ENCODE results near the gene AP1B1. TPM values are rescaled to one million over a fixed set of nuclear protein-coding genes. Genes with fewer than 3 reads are reported as not detected.

Gene AP1B1
- polyA plus RNA-seq, 1 donor from 2014 or later = 43.8 TPM

DNA sequence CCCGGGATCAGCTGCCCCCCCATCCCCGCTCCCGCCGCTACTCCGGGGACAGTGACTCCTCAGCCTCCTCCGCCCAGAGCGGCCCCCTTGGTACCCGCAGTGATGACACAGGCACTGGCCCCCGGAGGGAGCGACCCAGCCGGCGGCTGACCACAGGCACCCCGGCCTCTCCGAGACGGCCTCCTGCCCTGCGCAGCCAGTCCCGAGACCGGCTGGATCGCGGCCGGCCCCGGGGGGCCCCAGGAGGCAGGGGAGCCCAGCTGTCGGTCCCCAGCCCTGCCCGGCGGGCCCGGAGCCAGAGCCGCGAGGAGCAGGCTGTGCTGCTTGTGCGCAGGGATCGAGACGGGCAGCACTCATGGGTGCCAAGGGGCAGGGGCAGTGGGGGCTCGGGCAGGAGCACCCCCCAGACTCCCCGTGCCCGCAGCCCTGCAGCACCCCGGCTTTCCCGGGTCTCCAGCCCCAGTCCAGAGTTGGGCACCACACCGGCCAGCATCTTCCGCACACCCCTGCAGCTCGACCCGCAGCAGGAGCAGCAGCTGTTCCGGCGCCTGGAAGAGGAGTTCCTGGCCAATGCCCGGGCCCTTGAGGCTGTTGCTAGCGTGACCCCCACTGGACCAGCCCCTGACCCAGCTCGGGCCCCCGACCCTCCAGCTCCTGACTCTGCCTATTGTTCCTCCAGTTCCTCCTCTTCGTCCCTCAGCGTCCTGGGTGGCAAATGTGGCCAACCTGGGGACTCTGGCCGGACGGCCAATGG lies 76.7 kb downstream of the AP1B1 start:
- H3K4me3 ChIP-seq (ENCODE audit: low read length) = no peak overlapping the region
- H2AFZ ChIP-seq (ENCODE audit: low read depth, low read length) = no peak overlapping the region
- no peaks in the 10 kb centered on the region for H3K79me2 ChIP-seq (replicated peaks; ENCODE audit: insufficient read depth, low read length)
- H3K36me3 ChIP-seq (ENCODE audit: insufficient read depth, low read length) = no peaks in the 10 kb centered on the region
- H3K27ac ChIP-seq (ENCODE audit: low read length) = no peak overlapping the region
- no peaks in the 10 kb centered on the region for H3K9me2 ChIP-seq (ENCODE audit: insufficient read depth, low read length)
- no peak overlapping the region for H3K4me2 ChIP-seq (ENCODE audit: low read length)
- no peaks in the 10 kb centered on the region for H4K20me1 ChIP-seq (ENCODE audit: insufficient read depth)
- no peaks in the 10 kb centered on the region for H3K9me3 ChIP-seq (ENCODE audit: low read length)
- H3F3A ChIP-seq (ENCODE audit: insufficient read depth, low read length, poor library complexity, severe bottlenecking) = no peaks in the 10 kb centered on the region
- H3K9ac ChIP-seq (ENCODE audit: low read length) = no peak overlapping the region
- H3K27me3 ChIP-seq (ENCODE audit: insufficient read depth, low read depth, low read length) = peaks cover 41% of the 10 kb centered on the region
- TF ChIP-seq POLR2AphosphoS5 (IDR thresholded peaks at IDR 0.05) (no peak), EZH2 (IDR thresholded peaks at IDR 0.05; ENCODE audit: borderline replicate concordance, insufficient read depth, low read length, poor library complexity, severe bottlenecking) (no peak), EP300 (conservative IDR thresholded peaks at IDR 0.05; ENCODE audit: poor library complexity, severe bottlenecking) (no peak), TAF1 (IDR thresholded peaks at IDR 0.05; ENCODE audit: low read depth) (no peak), SMC3 (conservative IDR thresholded peaks at IDR 0.05; ENCODE audit: poor library complexity) (no peak), MXI1 (conservative IDR thresholded peaks at IDR 0.05; ENCODE audit: poor library complexity, severe bottlenecking) (no peak), CTCF (IDR thresholded peaks at IDR 0.05; ENCODE audit: poor library complexity, severe bottlenecking) (no peak), REST (IDR thresholded peaks at IDR 0.05; ENCODE audit: borderline replicate concordance) (no peak), RAD21 (conservative IDR thresholded peaks at IDR 0.05) (no peak)

DNA sequence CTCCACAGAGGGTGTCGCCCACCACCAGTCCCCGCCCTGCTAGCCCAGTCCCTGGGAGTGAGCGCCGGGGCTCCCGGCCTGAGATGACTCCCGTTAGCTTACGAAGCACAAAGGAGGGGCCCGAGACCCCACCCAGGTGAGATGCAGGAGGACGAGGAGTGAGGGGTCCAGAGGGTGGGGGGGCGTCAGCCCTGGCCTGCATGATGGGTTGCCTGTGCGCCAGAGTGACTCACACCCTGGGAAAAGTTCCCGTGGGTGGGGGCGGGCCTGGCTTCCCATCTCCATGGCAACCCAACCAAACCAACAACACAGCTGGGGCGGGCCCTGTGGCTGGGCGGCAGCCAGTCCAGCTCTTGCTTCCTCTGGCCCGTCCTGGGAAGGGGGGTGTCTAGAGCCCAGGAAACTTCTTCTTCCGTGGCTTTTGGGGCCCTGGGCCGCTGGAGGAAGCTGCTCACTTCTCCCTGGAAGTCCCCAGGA lies 77.5 kb downstream of the AP1B1 start:
- Histone ChIP-seq H3K4me2 (ENCODE audit: low read length) (no peak overlapping the region), H2AFZ (ENCODE audit: low read depth, low read length) (no peak overlapping the region), H3K9ac (ENCODE audit: low read length) (no peak overlapping the region), H3K36me3 (ENCODE audit: insufficient read depth, low read length) (no peaks in the 10 kb centered on the region), H4K20me1 (ENCODE audit: insufficient read depth) (no peaks in the 10 kb centered on the region), H3K9me2 (ENCODE audit: insufficient read depth, low read length) (no peaks in the 10 kb centered on the region), H3K9me3 (ENCODE audit: low read length) (no peaks in the 10 kb centered on the region), H3F3A (ENCODE audit: insufficient read depth, low read length, poor library complexity, severe bottlenecking) (no peaks in the 10 kb centered on the region), H3K27ac (ENCODE audit: low read length) (no peak overlapping the region), H3K27me3 (ENCODE audit: insufficient read depth, low read depth, low read length) (peaks cover 40% of the 10 kb centered on the region), H3K4me3 (ENCODE audit: low read length) (no peak overlapping the region), H3K79me2 (replicated peaks; ENCODE audit: insufficient read depth, low read length) (no peaks in the 10 kb centered on the region)
- TF ChIP-seq TAF1 (IDR thresholded peaks at IDR 0.05; ENCODE audit: low read depth) (no peak), SMC3 (conservative IDR thresholded peaks at IDR 0.05; ENCODE audit: poor library complexity) (no peak), POLR2AphosphoS5 (IDR thresholded peaks at IDR 0.05) (no peak), EZH2 (IDR thresholded peaks at IDR 0.05; ENCODE audit: borderline replicate concordance, insufficient read depth, low read length, poor library complexity, severe bottlenecking) (no peak), RAD21 (conservative IDR thresholded peaks at IDR 0.05) (no peak), EP300 (conservative IDR thresholded peaks at IDR 0.05; ENCODE audit: poor library complexity, severe bottlenecking) (no peak), MXI1 (conservative IDR thresholded peaks at IDR 0.05; ENCODE audit: poor library complexity, severe bottlenecking) (no peak), CTCF (IDR thresholded peaks at IDR 0.05; ENCODE audit: poor library complexity, severe bottlenecking) (no peak), REST (IDR thresholded peaks at IDR 0.05; ENCODE audit: borderline replicate concordance) (no peak)
